ENCODE data around the gene UBE2C. TPM values are rescaled to one million over a fixed set of nuclear protein-coding genes. Genes with fewer than 3 reads are reported as not detected.
A peak's percentile ranks its signal among the peaks of the same experiment; 100 is the strongest.

UBE2C gene
- total RNA-seq, 1 experiment from 2014 or later: 268 TPM

- H3K79me2 ChIP-seq (ENCODE audit: insufficient read depth, low read length): peaks cover 3% of the 10 kb centered on the region; the same call in 1 of the 2 replicates
- H3K4me1 Mint-ChIP-seq: peaks cover 50 to 55% of the 10 kb centered on the region in 2 experiments
- peak overlapping the region; percentile 90 to 93 for H3K4me3 Mint-ChIP-seq
- H3K27ac Mint-ChIP-seq: peak overlapping the region; percentile 95 to 99 (median 96)
- peaks cover 5 to 8% (median 6%) of the 10 kb centered on the region in 3 experiments; a peak in 5 of 7 replicates for H3K36me3 Mint-ChIP-seq (ENCODE audit: insufficient read depth in 1 of 3, low read depth in 3 of 3)
- H4K8ac ChIP-seq (replicated peaks; ENCODE audit: insufficient read length, low read depth, low read length): no peak overlapping the region
- H2BK15ac ChIP-seq (ENCODE audit: low read depth, low read length): no peak overlapping the region
- H3K4me2 ChIP-seq (ENCODE audit: insufficient read depth, insufficient read length, low read length): peak overlapping the region; percentile 97
- H2BK120ac ChIP-seq (ENCODE audit: low read depth, low read length, poor library complexity, severe bottlenecking): no peak overlapping the region
- H3K9ac ChIP-seq (ENCODE audit: extremely low read depth, insufficient read length, low read length): no peak overlapping the region
- no peak overlapping the region for H3K27ac ChIP-seq (ENCODE audit: insufficient read length, low read depth, low read length)
- no peak overlapping the region for H3K18ac ChIP-seq (ENCODE audit: insufficient read length, low read depth, low read length)
- H3K4ac ChIP-seq (ENCODE audit: low read depth, low read length): no peak overlapping the region
- H3K4me1 ChIP-seq (ENCODE audit: insufficient read depth, low read length): peaks cover 14% of the 10 kb centered on the region; the same call in 1 of the 2 replicates
- no peak overlapping the region for H3T11ph ChIP-seq (ENCODE audit: low read length)
- H3K27me3 ChIP-seq (ENCODE audit: insufficient read depth, low read length): no peaks in the 10 kb centered on the region
- no peaks in the 10 kb centered on the region for H3K27me3 Mint-ChIP-seq (ENCODE audit: low read depth)
- no peak for TF ChIP-seq CTCF (conservative IDR thresholded peaks at IDR 0.05)
- peak; percentile 89 for DNase-seq
- H3K14ac ChIP-seq (ENCODE audit: insufficient read depth, low read length): no peak overlapping the region
- no peak overlapping the region for H3K56ac ChIP-seq (ENCODE audit: insufficient read length, low read depth, low read length)
- H4K5ac ChIP-seq (ENCODE audit: insufficient read length, low read depth, low read length): no peak overlapping the region
- peaks cover 5% of the 10 kb centered on the region for H3K23me2 ChIP-seq (ENCODE audit: insufficient read length, low read depth, low read length, poor library complexity, severe bottlenecking)
- H3K9me3 Mint-ChIP-seq: no peaks in the 10 kb centered on the region
- no peak overlapping the region for H2AFZ ChIP-seq (ENCODE audit: low read length)
- H2BK12ac ChIP-seq (ENCODE audit: insufficient read length, low read depth, low read length): no peak overlapping the region
- no CpG with 5 or more reads among the region's 13 CpGs for WGBS (ENCODE audit: extremely low coverage, insufficient read length, low lambda C conversion rate)
- H3K79me1 ChIP-seq (ENCODE audit: insufficient read depth, low read depth, low read length, poor library complexity, severe bottlenecking): no peaks in the 10 kb centered on the region
- no peak overlapping the region for H2BK5ac ChIP-seq (ENCODE audit: insufficient read length, low read length)
- peaks cover 2% of the 10 kb centered on the region for H4K20me1 ChIP-seq (ENCODE audit: control insufficient read depth, insufficient read depth, insufficient read length)
- no peak overlapping the region for H4K91ac ChIP-seq (ENCODE audit: insufficient read length, low read depth, low read length)
- no peaks in the 10 kb centered on the region for H3K9me3 ChIP-seq (ENCODE audit: control insufficient read depth, low read depth, low read length)
- no peak overlapping the region for H2BK20ac ChIP-seq (ENCODE audit: low read depth, low read length, poor library complexity, severe bottlenecking)
- H2AK5ac ChIP-seq (ENCODE audit: insufficient read length, low read length): no peak overlapping the region
- H3K23ac ChIP-seq (ENCODE audit: insufficient read length, low read depth, low read length): no peak overlapping the region
Measured at GRCh38 chr20:45857882-45858216, 45.4 kb downstream of the UBE2C start.
